B cell (primary cell): ENCODE data around the gene AK9. TPM values are rescaled to one million over a fixed set of nuclear protein-coding genes. Genes with fewer than 3 reads are reported as not detected.

Experiments
- ATAC-seq: fragments of 200-7000 bp; cut with Tn5 transposase; one replicate; pipeline ENCODE4 v1.10.0; 2021; ENCODE audit warnings: low read depth, mild to moderate bottlenecking, moderate number of reproducible peaks, moderate library complexity
- CTCF ChIA-PET: fragments of 350-600 bp; sonication (Branson Sonifier 250); formaldehyde crosslinking; loops from one replicate; lab custom pipeline; 2021; ENCODE audit warnings: antibody characterized with exemption, inconsistent platforms; lab: Charles Lee
- POLR2A ChIA-PET: fragments of 350-600 bp; sonication (Branson Sonifier 250); formaldehyde crosslinking; loops from one replicate; lab custom pipeline; 2021; ENCODE audit warnings: antibody characterized with exemption; lab: Charles Lee
- DNase-seq: peaks from one replicate; pipeline ENCODE4 v3.0.0; 2013
- H2AFZ ChIP-seq: 2 replicates; pipeline ENCODE4 v1.6.1; 2012; ENCODE audit warnings: mild to moderate bottlenecking, low read depth, low read length; ENCODE audit not compliant: insufficient read depth, poor library complexity, severe bottlenecking
- H3K27ac ChIP-seq, 2 donors: 1 replicate in 1 of 2; 2 replicates in 1 of 2; pipeline ENCODE4 v1.5.1; 2012 to 2013; ENCODE audit warnings: low read length in 2 of 2, mild to moderate bottlenecking in 2 of 2, moderate library complexity in 1 of 2
- H3K27me3 ChIP-seq, 4 experiments: fragments of 200-600 bp in 1 of 4; sonication (generic) in 1 of 4; replicated peaks in 1 of 4; 1 replicate in 2 of 4; 2 replicates in 2 of 4; pipeline versions ENCODE4 v1.6.1 to v1.7.0; 2013 to 2016; ENCODE audit warnings: low read length in 3 of 4, mild to moderate bottlenecking in 2 of 4, mixed read lengths in 1 of 4, moderate library complexity in 1 of 4; ENCODE audit not compliant: insufficient read depth in 4 of 4, control insufficient read depth in 3 of 4; ENCODE audit errors: control extremely low read depth in 1 of 4
- H3K36me3 ChIP-seq, 2 experiments: replicated peaks in 1 of 2; 1 replicate in 1 of 2; 2 replicates in 1 of 2; pipeline versions ENCODE4 v1.6.1 to v1.7.1; 2013; ENCODE audit warnings: low read length in 1 of 2; ENCODE audit not compliant: insufficient read depth in 2 of 2, control insufficient read depth in 1 of 2; ENCODE audit errors: control extremely low read depth in 1 of 2, extremely low read depth in 1 of 2
- H3K4me1 ChIP-seq, 2 donors: fragments of 200-600 bp in 1 of 2; sonication (generic) in 1 of 2; 1 replicate in 1 of 2; 2 replicates in 1 of 2; pipeline versions ENCODE4 v1.5.1 to v1.6.1; 2013 to 2017; ENCODE audit warnings: low read length in 2 of 2; ENCODE audit not compliant: control insufficient read depth in 2 of 2, insufficient read depth in 2 of 2
- H3K4me2 ChIP-seq: replicated peaks from 2 replicates; pipeline ENCODE3; 2012; ENCODE audit warnings: mild to moderate bottlenecking, low read depth, low read length; ENCODE audit not compliant: poor library complexity, severe bottlenecking
- H3K4me3 ChIP-seq, 5 experiments: fragments of 200-600 bp in 1 of 5; sonication (generic) in 1 of 5; 1 replicate in 3 of 5; 2 replicates in 2 of 5; pipeline versions ENCODE4 v1.5.1 to v1.7.0; 2011 to 2016; ENCODE audit warnings: low read length in 4 of 5, mild to moderate bottlenecking in 4 of 5, low read depth in 2 of 5, control low read depth in 1 of 5, moderate library complexity in 1 of 5; ENCODE audit not compliant: insufficient read depth in 1 of 5; ENCODE audit errors: control extremely low read depth in 1 of 5, extremely low read depth in 1 of 5
- H3K79me2 ChIP-seq: fragments of 200-600 bp; sonication (generic); one replicate; pipeline ENCODE4 v1.6.0; 2016; ENCODE audit warnings: low read length; ENCODE audit not compliant: control insufficient read depth, insufficient read depth
- H3K9ac ChIP-seq: fragments of 200-600 bp; sonication (generic); 2 replicates; pipeline ENCODE4 v1.6.1; 2017; ENCODE audit warnings: mild to moderate bottlenecking, low read length, moderate library complexity
- H3K9me3 ChIP-seq, 3 donors: one replicate each; pipeline versions ENCODE4 v1.6.1 to v1.7.1; 2013; ENCODE audit warnings: low read length in 2 of 3; ENCODE audit not compliant: control insufficient read depth in 2 of 3, insufficient read depth in 1 of 3; ENCODE audit errors: control extremely low read depth in 1 of 3
- H4K20me1 ChIP-seq: 2 replicates; pipeline ENCODE4 v1.6.0; 2012; ENCODE audit warnings: mild to moderate bottlenecking, low read length; ENCODE audit not compliant: insufficient read depth, control insufficient read depth, poor library complexity, severe bottlenecking
- H3K27ac Mint-ChIP-seq: one replicate; pipeline ENCODE4 v1.8.0; 2021; ENCODE audit warnings: mixed read lengths
- H3K27me3 Mint-ChIP-seq: one replicate; pipeline ENCODE4 v1.8.0; 2021; ENCODE audit warnings: mixed read lengths
- H3K4me1 Mint-ChIP-seq: one replicate; pipeline ENCODE4 v1.8.0; 2021; ENCODE audit warnings: mixed read lengths
- H3K4me3 Mint-ChIP-seq: one replicate; pipeline ENCODE4 v1.8.0; 2021; ENCODE audit warnings: mixed read lengths
- H3K9me3 Mint-ChIP-seq: one replicate; pipeline ENCODE4 v1.8.0; 2022; ENCODE audit warnings: mixed read lengths; ENCODE audit not compliant: insufficient read depth
- CTCF ChIP-seq: fragments of 200-600 bp; IDR thresholded peaks from one replicate; pipeline ENCODE4 v1.8.0; 2022; ENCODE audit warnings: antibody characterized with exemption, mild to moderate bottlenecking
- EZH2 ChIP-seq: IDR thresholded peaks from 2 replicates; pipeline ENCODE4 v1.6.1; 2012; ENCODE audit warnings: borderline replicate concordance, low read depth, mild to moderate bottlenecking, moderate library complexity, low read length; ENCODE audit not compliant: insufficient read depth, poor library complexity, severe bottlenecking
- WGBS: methylation state at CpG from one replicate; pipeline ENCODE4 v1.1.5; 2013; ENCODE audit warnings: missing lambda C conversion rate; ENCODE audit not compliant: insufficient coverage; 5-methylcytosine and 5-hydroxymethylcytosine counted together
- intact Hi-C: fragments of 100-400 bp; cut with micrococcal nuclease; formaldehyde crosslinking; loops from one replicate; pipeline ENCODE4 v1.10.0; 2022
- polyA plus RNA-seq: library from polyadenylated mRNA; depleted of rRNA; stranded (reverse); fragments of >200 nt; gene quantifications from 2 replicates; pipeline ENCODE4 v1.2.3, GENCODE V29; 2012
- total RNA-seq, 2 donors: library from RNA; stranded (reverse); fragments of 120-200 nt in 1 of 2; gene quantifications; 1 replicate in 1 of 2; 2 replicates in 1 of 2; pipeline versions ENCODE4 v1.2.3 to v1.2.4, GENCODE V29; 2013 to 2022

The AK9 gene
- total and polyA plus RNA-seq, 2 donors (not counting 1 experiment from before 2014, with no cell fraction given) = 6.4 to 26.5 TPM

- DNase-seq = no peak
- 0% methylated on average over 1 of the region's 3 CpGs for WGBS
- H3K4me2 ChIP-seq = no peak overlapping the region
- H3K27me3 ChIP-seq = no peaks in the 10 kb centered on the region
- Mint-ChIP-seq H3K27ac (no peak overlapping the region), H3K4me3 (no peak overlapping the region), H3K27me3 (no peaks in the 10 kb centered on the region), H3K4me1 (no peaks in the 10 kb centered on the region), H3K9me3 (peaks cover 5% of the 10 kb centered on the region)
- H3K9ac ChIP-seq = no peak overlapping the region
- no peaks in the 10 kb centered on the region for H3K4me1 ChIP-seq
- ATAC-seq = no peak
- no peaks in the 10 kb centered on the region for H3K79me2 ChIP-seq
- intact Hi-C loops = no loop called here
- H3K9me3 ChIP-seq = peaks cover 0 to 6% (median 2%) of the 10 kb centered on the region in 3 donors
- CTCF ChIA-PET = no interaction called here
- POLR2A ChIA-PET = no interaction called here
- H2AFZ ChIP-seq = no peak overlapping the region
- H3K27ac ChIP-seq = no peak overlapping the region
- TF ChIP-seq CTCF (no peak), EZH2 (no peak)
- H3K4me3 ChIP-seq = no peak overlapping the region
- H4K20me1 ChIP-seq = no peaks in the 10 kb centered on the region
- no peaks in the 10 kb centered on the region for H3K36me3 ChIP-seq
Measured at GRCh38 chr6:109623288-109623687, 67.7 kb downstream of the AK9 start.

DNA sequence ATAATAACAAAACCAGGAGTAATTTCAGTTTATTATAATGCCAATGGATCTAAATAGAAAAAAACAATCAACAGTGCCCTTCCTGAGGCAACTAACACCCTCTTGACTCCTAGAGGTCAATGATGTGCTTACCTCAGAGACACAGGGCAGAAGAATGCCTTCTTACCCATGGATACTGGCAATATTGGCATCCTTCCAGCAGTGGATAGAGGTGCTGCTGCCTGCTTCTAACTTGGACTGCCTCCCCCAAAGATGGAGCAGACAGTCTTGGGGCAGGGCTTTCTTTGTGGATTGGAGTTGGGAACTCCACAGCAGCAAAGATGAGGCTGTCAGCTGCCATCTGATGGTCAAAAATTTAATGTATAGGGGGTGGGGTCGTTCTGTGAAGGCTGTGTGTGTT lies 78.7 kb downstream of the AK9 start:
- CTCF ChIA-PET = no interaction called here
- no peak overlapping the region for H2AFZ ChIP-seq
- no peak for TF ChIP-seq EZH2
- no peak for TF ChIP-seq CTCF

More for the DNA sequence above, 78.7 kb downstream of the AK9 start:
- H3K9ac ChIP-seq = no peak overlapping the region
- peaks cover 1 to 5% (median 3%) of the 10 kb centered on the region in 3 donors for H3K9me3 ChIP-seq
- no peaks in the 10 kb centered on the region for H4K20me1 ChIP-seq
- H3K36me3 ChIP-seq = no peaks in the 10 kb centered on the region
- H3K4me2 ChIP-seq = no peak overlapping the region
- no peak overlapping the region for H3K4me3 ChIP-seq
- Mint-ChIP-seq H3K9me3 (no peaks in the 10 kb centered on the region), H3K4me3 (no peak overlapping the region), H3K27me3 (no peaks in the 10 kb centered on the region), H3K27ac (no peak overlapping the region), H3K4me1 (peaks cover 3% of the 10 kb centered on the region)
- intact Hi-C loops = no loop called here
- DNase-seq (no peak), ATAC-seq (no peak)
- H3K27me3 ChIP-seq = no peaks in the 10 kb centered on the region
- POLR2A ChIA-PET = no interaction called here
- WGBS = no CpG with 5 or more reads among the region's 1 CpG
- H3K79me2 ChIP-seq = no peaks in the 10 kb centered on the region
- H3K4me1 ChIP-seq = no peaks in the 10 kb centered on the region
- no peak overlapping the region for H3K27ac ChIP-seq
